ENCODE results near the gene GATA3. TPM values are rescaled to one million over a fixed set of nuclear protein-coding genes. Genes with fewer than 3 reads are reported as not detected.

Gene GATA3
- polyA plus RNA-seq (2011; rRNA removed) (0.06 and 0.09 TPM in 2 replicates), polyA minus RNA-seq (2011; rRNA and poly(A)+ RNA removed) (0.05 TPM in 1 of 2 replicates, not detected in the other)

GRCh38 chr10:8054494-8055407 is at the start of gene GATA3:
Gene GATA3 (plus strand): TSS chr10:8054688. CDS start chr10:8055656, 968 bp downstream.
- Histone ChIP-seq H3K36me3 (ENCODE audit: control insufficient read depth, insufficient read depth, low read length) (no peaks in the 10 kb centered on the region), H3K27me3 (ENCODE audit: control insufficient read depth, insufficient read depth, low read length) (peaks cover 33% of the 10 kb centered on the region), H3K4me3 (ENCODE audit: low read depth, low read length) (peak within 1 kb of the TSS; percentile 52)
- DNase-seq (ENCODE audit: low read depth): no peak
- POLR2A ChIA-PET: no interaction called here
- no peak for TF ChIP-seq CTCF (IDR thresholded peaks at IDR 0.05; ENCODE audit: insufficient read depth, low read depth, low read length)
- CTCF ChIA-PET: no interaction called here

- DNase-seq (ENCODE audit: low read depth): no peak
- POLR2A ChIA-PET: no interaction called here
- Histone ChIP-seq H3K27me3 (ENCODE audit: control insufficient read depth, insufficient read depth, low read length) (no peaks in the 10 kb centered on the region), H3K4me3 (ENCODE audit: low read depth, low read length) (no peak overlapping the region), H3K36me3 (ENCODE audit: control insufficient read depth, insufficient read depth, low read length) (peaks cover 1% of the 10 kb centered on the region; the same call in 1 of the 2 replicates)
- no peak for TF ChIP-seq CTCF (IDR thresholded peaks at IDR 0.05; ENCODE audit: insufficient read depth, low read depth, low read length)
- CTCF ChIA-PET: no interaction called here
These were observed 48.1 kb upstream of the GATA3 start for GRCh38 chr10:8006274-8006999.

- ChIA-PET CTCF (no interaction called here), POLR2A (interaction anchor here (0.7 kb wide), 1 partner anchor 58 kb away, joined by 3 read pairs; no protein-coding TSS in a partner anchor)
- no peaks in the 10 kb centered on the region for H3K27me3 ChIP-seq (ENCODE audit: control insufficient read depth, insufficient read depth, low read length)
- H3K4me3 ChIP-seq (ENCODE audit: low read depth, low read length): no peak overlapping the region
- no peak for TF ChIP-seq CTCF (IDR thresholded peaks at IDR 0.05; ENCODE audit: insufficient read depth, low read depth, low read length)
- H3K36me3 ChIP-seq (ENCODE audit: control insufficient read depth, insufficient read depth, low read length): peaks cover 1% of the 10 kb centered on the region; the same call in 1 of the 2 replicates
- no peak for DNase-seq (ENCODE audit: low read depth)
These were observed 45.5 kb upstream of the GATA3 start for GRCh38 chr10:8009031-8009430.

GRCh38 chr10:8013006-8013405 is 41.5 kb upstream of the GATA3 start:
- TF ChIP-seq CTCF (IDR thresholded peaks at IDR 0.05; ENCODE audit: insufficient read depth, low read depth, low read length): no peak

GRCh38 chr10:8013619-8014018 is 40.9 kb upstream of the GATA3 start:
- CTCF ChIA-PET: no interaction called here

More at GRCh38 chr10:8013006-8013405, 41.5 kb upstream of the GATA3 start:
- Histone ChIP-seq H3K36me3 (ENCODE audit: control insufficient read depth, insufficient read depth, low read length) (peaks cover 3% of the 10 kb centered on the region; the same call in 1 of the 2 replicates), H3K27me3 (ENCODE audit: control insufficient read depth, insufficient read depth, low read length) (no peaks in the 10 kb centered on the region), H3K4me3 (ENCODE audit: low read depth, low read length) (no peak overlapping the region)
- no peak for DNase-seq (ENCODE audit: low read depth)
- ChIA-PET POLR2A (no interaction called here), CTCF (interaction anchor here (1.0 kb wide), 1 partner anchor 40 kb away, joined by 3 read pairs; no protein-coding TSS in a partner anchor)

More at GRCh38 chr10:8013619-8014018, 40.9 kb upstream of the GATA3 start:
- TF ChIP-seq CTCF (IDR thresholded peaks at IDR 0.05; ENCODE audit: insufficient read depth, low read depth, low read length): no peak
- no peak for DNase-seq (ENCODE audit: low read depth)
- POLR2A ChIA-PET: no interaction called here
- H3K4me3 ChIP-seq (ENCODE audit: low read depth, low read length): no peak overlapping the region
- peaks cover 3% of the 10 kb centered on the region; the same call in 1 of the 2 replicates for H3K36me3 ChIP-seq (ENCODE audit: control insufficient read depth, insufficient read depth, low read length)
- no peaks in the 10 kb centered on the region for H3K27me3 ChIP-seq (ENCODE audit: control insufficient read depth, insufficient read depth, low read length)

All from BJ (cell line).